MCF 10A (cell line): ENCODE data around the gene YEATS2. TPM values are rescaled to one million over a fixed set of nuclear protein-coding genes. Genes with fewer than 3 reads are reported as not detected.

Experiments
- BruUV-seq: library from RNA; stranded (reverse); fragments of 400-500 nt; replicated peaks from 2 replicates; lab custom pipeline; 2021; lab: Mats Ljungman, UMichigan
- CTCF ChIA-PET: fragments of 300-600 bp; sonication (Branson Sonifier 250); formaldehyde crosslinking; extraction: SDS; loops from one replicate; lab custom pipeline; 2021; ENCODE audit warnings: antibody characterized with exemption, inconsistent platforms; lab: Yijun Ruan, JAX
- POLR2A ChIA-PET: fragments of 300-600, 350-650 bp; sonication (Branson Sonifier 250); formaldehyde crosslinking; extraction: SDS; loops from one replicate; lab custom pipeline; 2020; ENCODE audit warnings: antibody characterized with exemption, inconsistent platforms; lab: Yijun Ruan, JAX
- DNase-seq: peaks from one replicate; pipeline ENCODE4 v3.0.0-alpha.2; 2018; ENCODE audit not compliant: unreplicated experiment
- H3K27ac Mint-ChIP-seq: one replicate; pipeline ENCODE4 v1.8.0; 2022; ENCODE audit warnings: mild to moderate bottlenecking, low read depth, mixed read lengths; ENCODE audit not compliant: unreplicated experiment
- H3K27me3 Mint-ChIP-seq: one replicate; pipeline ENCODE4 v1.8.0; 2022; ENCODE audit warnings: mixed read lengths; ENCODE audit not compliant: insufficient read depth, unreplicated experiment
- H3K36me3 Mint-ChIP-seq: one replicate; pipeline ENCODE4 v1.8.0; 2022; ENCODE audit warnings: mild to moderate bottlenecking, moderate library complexity, mixed read lengths; ENCODE audit not compliant: insufficient read depth, unreplicated experiment
- H3K4me1 Mint-ChIP-seq: one replicate; pipeline ENCODE4 v1.8.0; 2022; ENCODE audit warnings: mixed read lengths; ENCODE audit not compliant: insufficient read depth, unreplicated experiment
- H3K4me3 Mint-ChIP-seq: one replicate; pipeline ENCODE4 v1.8.0; 2022; ENCODE audit warnings: mild to moderate bottlenecking, moderate library complexity, mixed read lengths; ENCODE audit not compliant: unreplicated experiment
- H3K9me3 Mint-ChIP-seq: one replicate; pipeline ENCODE4 v1.8.0; 2022; ENCODE audit warnings: mixed read lengths; ENCODE audit not compliant: unreplicated experiment
- intact Hi-C: fragments of 100-400 bp; cut with micrococcal nuclease; formaldehyde crosslinking; loops from 2 replicates; pipeline ENCODE4 v1.14.1; 2022
- total RNA-seq: library from RNA; stranded (reverse); gene quantifications from 2 replicates; pipeline ENCODE4 v1.2.3, GENCODE V29; 2022
- TF ChIP-seq, protein P1 (sequence below): fragments of 200-600 bp; IDR thresholded peaks from one replicate; pipeline ENCODE4 v1.8.0; 2022; ENCODE audit warnings: antibody characterized with exemption, mild to moderate bottlenecking; ENCODE audit not compliant: unreplicated experiment

Gene YEATS2
- total RNA-seq, 1 experiment from 2014 or later = 29.4 TPM

DNA sequence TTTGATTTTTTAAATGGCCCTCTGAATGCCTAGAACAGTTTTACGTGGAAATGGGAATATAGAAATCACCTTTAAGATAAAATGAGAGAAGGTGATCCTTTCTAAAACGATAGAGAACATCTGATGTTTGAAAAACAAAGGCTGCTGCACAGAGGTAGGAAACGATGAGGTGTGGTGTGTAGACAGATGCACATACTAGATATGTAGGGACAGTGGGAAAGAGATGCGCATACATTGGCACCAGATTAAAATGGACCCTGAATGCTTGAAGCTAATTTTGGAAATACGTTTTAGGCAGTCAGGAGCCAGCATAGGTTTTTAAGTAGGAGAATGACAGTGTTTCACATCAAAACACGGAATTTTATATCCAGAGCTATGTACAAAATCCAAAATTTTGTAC is 98.8 kb downstream of the YEATS2 start:
- intact Hi-C loops = no loop called here
- Mint-ChIP-seq H3K36me3 (peaks cover 81% of the 10 kb centered on the region), H3K4me1 (no peaks in the 10 kb centered on the region), H3K4me3 (no peak overlapping the region), H3K27me3 (no peaks in the 10 kb centered on the region), H3K9me3 (no peaks in the 10 kb centered on the region), H3K27ac (no peak overlapping the region)
- TF ChIP-seq, protein P1, sequence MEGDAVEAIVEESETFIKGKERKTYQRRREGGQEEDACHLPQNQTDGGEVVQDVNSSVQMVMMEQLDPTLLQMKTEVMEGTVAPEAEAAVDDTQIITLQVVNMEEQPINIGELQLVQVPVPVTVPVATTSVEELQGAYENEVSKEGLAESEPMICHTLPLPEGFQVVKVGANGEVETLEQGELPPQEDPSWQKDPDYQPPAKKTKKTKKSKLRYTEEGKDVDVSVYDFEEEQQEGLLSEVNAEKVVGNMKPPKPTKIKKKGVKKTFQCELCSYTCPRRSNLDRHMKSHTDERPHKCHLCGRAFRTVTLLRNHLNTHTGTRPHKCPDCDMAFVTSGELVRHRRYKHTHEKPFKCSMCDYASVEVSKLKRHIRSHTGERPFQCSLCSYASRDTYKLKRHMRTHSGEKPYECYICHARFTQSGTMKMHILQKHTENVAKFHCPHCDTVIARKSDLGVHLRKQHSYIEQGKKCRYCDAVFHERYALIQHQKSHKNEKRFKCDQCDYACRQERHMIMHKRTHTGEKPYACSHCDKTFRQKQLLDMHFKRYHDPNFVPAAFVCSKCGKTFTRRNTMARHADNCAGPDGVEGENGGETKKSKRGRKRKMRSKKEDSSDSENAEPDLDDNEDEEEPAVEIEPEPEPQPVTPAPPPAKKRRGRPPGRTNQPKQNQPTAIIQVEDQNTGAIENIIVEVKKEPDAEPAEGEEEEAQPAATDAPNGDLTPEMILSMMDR = no peak
- ChIA-PET POLR2A (interaction anchor here (1.3 kb wide), 1 partner anchor 10 kb away, joined by 6 read pairs; no protein-coding TSS in a partner anchor), CTCF (interaction anchor here (0.7 kb wide), 1 partner anchor 74 kb away, joined by 3 read pairs; no protein-coding TSS in a partner anchor)
- BruUV-seq = no TSS peak
- no peak for DNase-seq

DNA sequence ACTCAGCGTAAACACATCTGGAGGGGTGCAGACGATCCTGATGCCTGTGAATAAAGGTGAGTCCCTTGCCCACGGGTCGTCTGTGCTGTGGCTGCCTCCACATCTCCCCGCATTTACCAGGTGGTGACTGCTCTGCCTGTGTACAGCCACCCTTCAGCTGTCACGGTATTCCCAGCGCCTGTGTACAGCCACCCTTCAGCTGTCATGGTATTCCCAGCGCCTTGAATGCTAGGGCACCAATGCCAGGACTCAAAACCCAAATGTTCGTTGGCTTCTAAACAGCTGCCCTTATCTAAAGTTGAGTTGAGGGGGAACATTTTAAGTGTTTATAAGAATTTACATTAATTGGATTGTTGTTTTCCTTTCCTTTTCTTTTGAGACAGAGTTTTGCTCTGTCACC is 100.4 kb downstream of the YEATS2 start:
- no TSS peak for BruUV-seq
- no peak for DNase-seq
- Mint-ChIP-seq H3K36me3 (peaks cover 81% of the 10 kb centered on the region), H3K9me3 (no peaks in the 10 kb centered on the region), H3K4me1 (no peaks in the 10 kb centered on the region), H3K27me3 (no peaks in the 10 kb centered on the region), H3K4me3 (no peak overlapping the region), H3K27ac (no peak overlapping the region)
- POLR2A ChIA-PET = no interaction called here
- intact Hi-C loops = no loop called here
- TF ChIP-seq, protein P1 = no peak
- CTCF ChIA-PET = interaction anchor here (1.2 kb wide), 1 partner anchor 9 kb away, joined by 5 read pairs; no protein-coding TSS in a partner anchor

DNA sequence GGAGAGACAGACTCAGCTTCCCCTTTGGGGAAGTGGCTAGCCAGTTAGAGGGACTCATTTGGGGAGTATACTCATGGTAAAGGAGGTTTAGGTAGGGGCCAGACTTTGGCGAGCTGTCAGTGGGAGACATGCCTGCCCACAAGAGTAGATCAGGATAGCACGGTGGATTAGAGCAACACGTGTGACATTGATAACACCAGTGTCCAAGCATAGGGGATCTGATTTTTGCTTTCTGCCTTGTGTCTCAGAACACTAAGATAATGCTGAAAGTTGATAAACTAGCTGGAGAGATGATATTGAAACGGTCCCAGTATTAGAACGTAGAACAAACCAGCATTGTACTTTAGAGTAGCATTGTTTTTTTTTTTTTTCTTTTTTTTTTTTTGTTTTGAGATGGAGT is 101.9 kb downstream of the YEATS2 start:
- Mint-ChIP-seq H3K36me3 (peaks cover 82% of the 10 kb centered on the region), H3K4me3 (no peak overlapping the region), H3K4me1 (no peaks in the 10 kb centered on the region), H3K9me3 (no peaks in the 10 kb centered on the region), H3K27ac (no peak overlapping the region), H3K27me3 (no peaks in the 10 kb centered on the region)
- TF ChIP-seq, protein P1 = no peak
- no TSS peak for BruUV-seq
- intact Hi-C loops = no loop called here
- no peak for DNase-seq
- ChIA-PET CTCF (interaction anchor here (0.6 kb wide), 1 partner anchor 12 kb away, joined by 3 read pairs; no protein-coding TSS in a partner anchor), POLR2A (no interaction called here)

DNA sequence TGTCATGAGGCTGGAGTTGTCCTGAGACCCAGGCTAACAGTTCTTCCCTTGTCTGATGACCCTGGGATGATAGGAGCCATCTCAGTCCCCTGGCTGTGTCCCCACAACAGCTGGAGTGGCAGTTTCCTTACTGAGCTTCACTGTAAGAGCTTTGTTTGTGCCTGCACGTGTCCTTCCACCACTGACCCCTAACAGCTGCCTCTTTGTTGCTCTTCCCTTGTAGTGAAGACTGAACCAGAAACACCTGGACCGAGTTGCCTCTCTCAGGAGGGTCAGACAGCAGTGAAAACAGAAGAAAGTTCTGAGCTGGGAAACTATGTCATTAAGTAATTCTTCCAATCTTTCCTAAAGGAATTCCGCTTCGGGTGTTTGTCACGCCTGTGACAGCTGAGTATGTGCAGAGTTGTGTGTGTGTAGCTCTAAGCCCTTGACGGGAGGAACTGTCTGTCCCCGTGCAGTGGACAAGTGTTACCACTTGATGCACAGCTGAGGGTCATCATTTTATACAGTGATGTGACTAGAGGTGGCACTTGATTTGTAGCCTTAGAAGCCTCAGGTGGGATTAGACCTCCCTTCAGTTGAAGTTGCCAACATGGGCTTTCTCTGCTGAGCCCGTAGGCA is 102.8 kb downstream of the YEATS2 start:
- intact Hi-C loops = no loop called here
- H3K4me1 Mint-ChIP-seq = no peaks in the 10 kb centered on the region
- H3K9me3 Mint-ChIP-seq = no peaks in the 10 kb centered on the region
- no peak overlapping the region for H3K27ac Mint-ChIP-seq
- no TSS peak for BruUV-seq
- DNase-seq = no peak
- ChIA-PET POLR2A (interaction anchor here (0.9 kb wide), 1 partner anchor 25 kb away, joined by 3 read pairs; the partner anchor contains the start of gene MAP6D1), CTCF (interaction anchor here (0.5 kb wide), 1 partner anchor 636 kb away, joined by 3 read pairs; no protein-coding TSS in a partner anchor)
- H3K27me3 Mint-ChIP-seq = no peaks in the 10 kb centered on the region
- peaks cover 88% of the 10 kb centered on the region for H3K36me3 Mint-ChIP-seq
- no peak overlapping the region for H3K4me3 Mint-ChIP-seq
- TF ChIP-seq, protein P1 = no peak
